GM12891 (cell line): ENCODE measurements around the gene RBMS3.

ENCODE experiments used
- PAX5 ChIP-seq: IDR thresholded peaks from 2 replicates; pipeline ENCODE4 v1.6.1; 2011; ENCODE audit warnings: low read length, moderate library complexity, mild to moderate bottlenecking; ENCODE audit not compliant: insufficient read depth, severe bottlenecking
- POLR2A ChIP-seq: IDR thresholded peaks from 2 replicates; pipeline ENCODE4 v1.6.1; 2011; ENCODE audit warnings: low read depth, low read length, control low read depth
- POLR2AphosphoS5 ChIP-seq: IDR thresholded peaks from 2 replicates; pipeline ENCODE4 v1.6.1; 2011; ENCODE audit warnings: low read depth, low read length, control low read depth
- SPI1 ChIP-seq: IDR thresholded peaks from 2 replicates; pipeline ENCODE4 v1.6.1; 2011; ENCODE audit warnings: low read depth, low read length, control low read depth
- TAF1 ChIP-seq: IDR thresholded peaks from 2 replicates; pipeline ENCODE4 v1.6.1; 2011; ENCODE audit warnings: low read depth, low read length, control low read depth

DNA sequence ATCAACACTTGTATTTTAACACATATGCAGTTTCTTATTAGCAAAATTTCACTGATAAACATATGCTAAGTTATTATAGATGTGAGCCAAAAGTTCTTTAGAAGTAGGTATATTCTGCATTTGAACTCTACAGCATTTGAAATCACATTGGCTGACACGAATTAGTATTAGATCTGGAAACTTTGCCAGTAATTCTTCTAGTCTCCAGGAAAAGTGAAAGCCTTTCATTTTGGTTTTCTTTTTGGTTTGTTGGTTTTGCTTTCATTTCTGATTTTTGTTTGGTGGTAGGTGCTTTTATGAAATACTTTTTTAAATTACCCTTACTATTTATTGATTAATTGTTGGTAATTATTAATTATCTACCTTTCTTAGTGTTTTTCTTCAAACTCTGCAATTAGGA lies 72.9 kb downstream of the RBMS3 start:
- TF ChIP-seq POLR2A (no peak), TAF1 (no peak), POLR2AphosphoS5 (no peak), PAX5 (no peak), SPI1 (no peak)
